Frontal cortex (tissue), 4 donors: ENCODE measurements around the gene TRAPPC13. TPM values are rescaled to one million over a fixed set of nuclear protein-coding genes. Genes with fewer than 3 reads are reported as not detected.
"Not testable (repeated sequence)": the region's sequence is repeated elsewhere in the genome, so short reads cannot be mapped to it uniquely, and the experiment has no call there.

Source experiments
- DNase-seq, 2 donors: peaks; one replicate each; pipeline ENCODE4 v3.0.0; 2012; ENCODE audit warnings: low spot score in 2 of 2
- FAIRE-seq: peaks from 2 replicates; lab custom pipeline; 2012; peaks lifted over from hg19 to GRCh38; lab: Jason Lieb, UNC
- total RNA-seq: library from RNA; depleted of rRNA; stranded (reverse); fragments of >200 nt; gene quantifications from one replicate; pipeline ENCODE4 v1.2.3, GENCODE V29; 2014
- donor health status: control.
- donor health status: control.
- donor health status: control.

TRAPPC13 gene, protein sequence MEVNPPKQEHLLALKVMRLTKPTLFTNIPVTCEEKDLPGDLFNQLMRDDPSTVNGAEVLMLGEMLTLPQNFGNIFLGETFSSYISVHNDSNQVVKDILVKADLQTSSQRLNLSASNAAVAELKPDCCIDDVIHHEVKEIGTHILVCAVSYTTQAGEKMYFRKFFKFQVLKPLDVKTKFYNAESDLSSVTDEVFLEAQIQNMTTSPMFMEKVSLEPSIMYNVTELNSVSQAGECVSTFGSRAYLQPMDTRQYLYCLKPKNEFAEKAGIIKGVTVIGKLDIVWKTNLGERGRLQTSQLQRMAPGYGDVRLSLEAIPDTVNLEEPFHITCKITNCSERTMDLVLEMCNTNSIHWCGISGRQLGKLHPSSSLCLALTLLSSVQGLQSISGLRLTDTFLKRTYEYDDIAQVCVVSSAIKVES
- 52.2 TPM for total RNA-seq

GRCh38 chr5:65624571-65625555 is at the start of gene TRAPPC13, which contains the start of gene SHLD3:
Gene TRAPPC13 (plus strand): TSS chr5:65625027. CDS start chr5:65625061, 34 bp downstream.
Gene SHLD3 (plus strand): TSS chr5:65625027. CDS start chr5:65629588, 4,561 bp downstream.
- peak; percentile 30 to 45 for DNase-seq

DNA sequence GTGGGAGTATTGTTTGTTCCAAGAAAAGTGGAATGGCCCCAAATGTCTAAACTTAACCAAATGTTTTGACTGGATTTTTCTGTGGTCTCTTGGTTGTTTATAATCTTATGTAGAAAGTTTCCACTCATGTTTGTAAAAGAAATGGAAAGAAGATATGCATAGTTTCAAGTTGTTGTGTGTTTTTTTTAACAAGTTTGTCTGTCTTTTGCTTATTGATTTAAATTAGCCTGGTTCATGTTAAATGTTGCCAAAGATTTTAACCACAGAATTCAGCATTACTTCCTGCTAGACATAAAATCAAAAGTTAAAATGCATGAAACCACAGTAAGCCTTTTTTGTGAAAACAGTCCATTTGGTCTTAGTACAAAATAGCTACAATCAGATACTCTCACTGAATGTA is 47.7 kb upstream of the TRAPPC13 start:
- FAIRE-seq: no peak
- no peak for DNase-seq

More at GRCh38 chr5:65624571-65625555, at the start of gene TRAPPC13, which contains the start of gene SHLD3:
- no peak for FAIRE-seq

DNA sequence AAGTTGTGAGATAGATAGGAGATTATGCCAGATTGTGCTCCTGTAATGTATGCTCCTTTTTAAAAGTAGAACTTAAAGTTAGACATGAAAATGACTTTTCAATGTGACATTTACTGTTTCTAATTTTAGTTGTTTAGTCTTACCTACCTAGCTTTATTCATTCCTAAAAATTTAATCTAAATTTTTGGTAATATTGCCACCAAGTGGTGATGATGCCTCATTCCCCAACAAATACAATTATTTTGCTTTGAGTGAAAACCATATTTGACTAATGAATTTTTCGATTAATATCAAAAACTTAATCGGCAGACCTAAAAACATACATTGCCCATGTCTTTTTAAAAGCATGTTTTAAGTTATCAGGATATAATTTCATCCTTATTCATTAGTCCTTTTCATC is 36.1 kb upstream of the TRAPPC13 start:
- peak; percentile 8 for FAIRE-seq
- DNase-seq: no peak

DNA sequence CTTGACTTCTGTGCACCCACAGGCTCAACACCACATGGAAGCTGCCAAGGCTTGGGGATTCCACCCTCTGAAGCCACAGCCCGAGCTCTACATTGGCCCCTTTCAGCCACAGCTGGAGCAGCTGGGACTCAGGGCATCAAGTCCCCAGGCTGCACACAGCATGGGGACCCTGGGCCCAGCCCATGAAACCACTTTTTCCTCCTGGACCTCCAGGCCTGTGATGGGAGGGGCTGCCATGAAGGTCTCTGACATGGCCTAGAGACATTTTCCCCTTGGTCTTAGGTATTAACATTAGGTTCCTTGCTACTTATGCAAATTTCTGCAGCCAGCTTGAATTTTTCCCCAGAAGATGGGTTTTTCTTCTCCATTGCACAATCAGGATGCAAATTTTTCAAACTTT is 23.1 kb upstream of the TRAPPC13 start:
- FAIRE-seq: not testable (repeated sequence)

DNA sequence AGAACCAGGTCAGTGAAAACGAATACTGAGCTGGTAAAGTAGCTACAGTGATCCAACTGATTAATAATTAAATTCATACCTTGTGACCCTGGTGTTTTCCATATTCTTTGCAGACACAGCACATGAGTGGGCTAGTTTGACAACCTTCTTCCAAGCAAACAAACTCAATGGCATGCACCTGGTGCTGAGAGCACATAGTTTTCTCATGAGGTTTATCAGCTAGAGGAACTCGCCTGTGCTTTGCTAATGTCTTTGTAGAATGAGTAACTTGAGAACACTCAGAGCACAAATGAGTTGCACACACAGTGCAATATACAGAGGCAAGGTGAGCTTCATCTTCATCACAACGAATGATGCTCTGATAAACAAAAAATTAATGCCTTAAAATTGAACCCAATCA is 13.3 kb upstream of the TRAPPC13 start:
- DNase-seq: no peak
- no peak for FAIRE-seq

More for the DNA sequence above, 23.1 kb upstream of the TRAPPC13 start:
- DNase-seq: not testable (repeated sequence)

DNA sequence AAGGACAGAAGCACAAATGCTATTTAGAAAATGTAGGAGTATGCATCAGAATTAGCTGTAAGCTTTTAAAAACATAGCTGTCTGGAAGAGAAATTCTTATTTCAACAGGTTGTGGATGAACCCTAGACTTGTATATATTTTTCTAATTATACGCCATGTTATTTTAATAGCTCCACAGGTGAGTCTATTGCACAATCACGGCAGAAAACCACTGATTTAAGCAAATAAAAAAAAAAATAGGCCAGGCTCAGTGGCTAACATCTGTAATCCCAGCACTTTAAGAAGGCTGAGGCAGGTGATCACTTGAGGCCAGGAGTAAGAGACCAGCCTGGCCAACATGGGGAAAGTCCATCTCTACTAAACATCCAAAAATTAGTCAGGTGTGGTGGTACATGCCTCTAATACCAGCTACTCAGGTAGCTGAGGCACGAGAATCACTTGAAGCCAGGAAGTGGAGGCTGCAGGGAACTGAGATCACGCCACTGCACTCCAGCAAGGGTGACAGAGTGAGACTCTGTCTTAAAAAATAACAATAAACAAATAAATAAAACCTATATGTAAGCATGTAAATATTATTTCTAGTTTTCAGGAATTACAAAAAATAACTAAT is 12.4 kb upstream of the TRAPPC13 start:
- FAIRE-seq (no peak), DNase-seq (no peak)

DNA sequence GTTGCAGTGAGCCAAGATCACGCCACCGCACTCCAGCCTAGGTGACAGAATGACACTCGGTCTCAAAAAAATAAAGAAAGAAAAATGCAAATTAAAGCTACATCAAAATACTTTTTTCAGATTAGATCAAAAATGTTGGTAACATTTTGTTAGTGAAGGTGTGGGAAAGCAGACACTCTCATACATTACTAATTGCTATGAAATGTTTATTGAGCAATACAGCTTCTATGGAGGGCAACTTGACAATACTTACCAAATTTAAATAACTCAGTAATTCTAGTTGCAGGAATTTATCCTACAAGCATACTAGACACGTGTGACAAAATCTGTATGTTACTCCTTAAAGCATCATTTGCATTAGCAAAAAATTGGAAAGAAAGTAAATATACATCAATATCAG is 4.8 kb upstream of the TRAPPC13 start:
- FAIRE-seq: no peak
- no peak for DNase-seq

- DNase-seq, FAIRE-seq: not testable (repeated sequence)
These were observed 2.9 kb upstream of the TRAPPC13 start for GRCh38 chr5:65621961-65622360.

DNA sequence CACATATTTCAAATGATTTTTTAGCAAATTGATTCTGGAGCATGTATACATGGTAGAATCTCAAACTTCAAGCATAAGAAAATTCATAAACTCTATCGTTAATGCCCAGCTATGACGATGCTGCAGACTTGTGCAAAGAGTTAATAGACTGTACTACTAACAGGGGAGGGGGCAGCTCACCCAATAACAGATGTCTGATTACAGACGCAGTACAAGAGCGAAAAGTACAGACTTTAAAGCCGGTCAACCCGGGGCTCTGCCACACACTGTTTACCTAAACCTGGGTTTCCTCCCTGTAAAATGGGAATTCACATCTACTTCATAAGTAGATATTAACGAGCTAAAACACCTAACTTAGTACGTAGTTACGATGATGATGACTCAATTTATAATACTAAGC is 1.3 kb upstream of the TRAPPC13 start:
- DNase-seq (no peak), FAIRE-seq (no peak)

DNA sequence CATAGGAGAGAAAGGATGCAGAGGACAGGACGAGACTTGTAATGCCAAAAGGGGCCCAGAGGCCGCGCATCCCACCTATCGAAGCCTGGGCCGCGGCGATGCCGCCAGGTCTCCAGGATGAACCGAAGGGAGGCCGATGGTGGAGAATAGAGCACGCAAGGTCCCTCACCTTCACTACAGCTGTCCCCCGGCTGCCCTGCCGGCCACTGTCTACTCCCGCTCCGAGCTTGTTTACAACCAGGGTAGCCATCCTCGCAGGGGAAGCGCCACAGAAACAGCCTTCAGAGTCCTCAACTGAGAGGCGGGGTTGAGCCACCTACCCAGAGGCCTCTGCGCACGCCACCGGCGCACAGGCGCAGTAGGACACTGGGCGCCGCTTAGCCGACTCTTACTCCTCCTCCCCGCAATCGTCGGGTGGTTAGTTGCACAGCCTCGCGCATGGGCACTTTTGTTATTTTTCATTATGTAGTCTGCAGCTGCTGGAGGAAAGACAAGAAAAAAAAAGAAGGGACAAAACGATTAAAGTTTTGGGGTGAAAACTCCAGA is 729 bp upstream of the TRAPPC13 start, which contains the start of gene TRIM23:
TSS of gene TRIM23 (minus strand) at position 309 of the 546 bp plus-strand sequence. CDS start at position 250, 59 bp downstream.
- peak; percentile 56 to 70 for DNase-seq
- FAIRE-seq: no peak

GRCh38 chr5:65625743-65626142 is 916 bp downstream of the TRAPPC13 start:
- no peak for FAIRE-seq
- no peak for DNase-seq

DNA sequence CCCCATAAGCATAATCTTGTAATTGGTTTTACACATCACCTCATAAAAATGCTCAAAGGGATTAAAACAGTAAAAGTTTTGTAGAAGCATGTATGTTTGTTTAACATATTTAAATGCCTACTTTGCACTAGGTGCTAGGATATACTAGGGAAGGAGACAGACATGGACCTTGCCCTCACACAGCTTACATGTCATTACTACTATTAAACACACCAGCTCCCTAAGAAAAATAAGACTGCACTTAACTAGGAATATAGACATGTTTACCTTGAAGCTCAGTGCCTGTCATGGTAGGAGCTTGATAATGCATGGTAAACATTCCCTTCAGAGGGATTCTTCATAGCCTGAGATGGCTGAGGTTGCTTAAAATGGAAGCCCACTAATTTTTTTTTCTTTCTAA is 6.2 kb downstream of the TRAPPC13 start:
- DNase-seq (no peak), FAIRE-seq (no peak)

DNA sequence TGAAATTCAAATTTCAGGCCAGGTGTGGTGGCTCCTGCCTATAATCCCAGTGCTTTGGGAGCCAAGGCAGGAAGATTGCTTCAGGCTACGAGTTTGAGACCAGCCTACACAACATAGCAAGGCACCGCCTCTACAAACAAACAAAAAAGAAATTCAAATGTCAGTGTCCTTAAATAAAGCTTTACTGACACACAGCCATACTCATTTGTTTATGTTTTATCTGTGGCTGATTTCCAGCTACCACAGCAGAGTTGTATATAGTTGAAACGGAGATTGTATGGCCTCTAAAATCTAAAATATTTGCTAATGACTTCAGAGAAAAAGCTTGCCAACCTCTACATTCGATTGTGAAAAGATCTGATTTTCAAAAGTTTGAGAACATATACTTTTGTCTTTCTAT is 15.4 kb downstream of the TRAPPC13 start:
- no peak for DNase-seq
- FAIRE-seq: no peak

- no peak for FAIRE-seq
- DNase-seq: no peak
These were observed 22.1 kb downstream of the TRAPPC13 start for GRCh38 chr5:65646938-65647337.

DNA sequence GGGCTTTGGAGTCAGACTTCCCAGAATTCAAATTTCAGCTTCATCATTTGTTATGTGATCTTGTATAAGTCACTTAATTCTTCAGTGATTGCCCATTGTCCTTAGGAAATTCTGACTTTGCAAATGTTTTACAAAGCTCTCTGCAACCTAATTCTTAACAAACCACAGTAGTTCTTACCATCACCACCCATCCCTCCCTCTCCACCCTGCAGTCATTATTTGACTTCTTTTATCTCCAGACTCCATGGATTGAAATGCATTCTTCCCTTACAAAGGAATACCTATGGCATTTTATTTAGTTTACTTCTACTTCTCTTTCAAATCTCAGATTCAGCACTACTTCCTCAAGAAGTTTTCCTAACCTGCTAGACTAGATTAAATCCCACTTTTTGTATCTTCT is 23.1 kb downstream of the TRAPPC13 start:
- no peak for DNase-seq
- no peak for FAIRE-seq

- no peak for FAIRE-seq
- no peak for DNase-seq
These were observed 26.3 kb downstream of the TRAPPC13 start for GRCh38 chr5:65651144-65651543.

DNA sequence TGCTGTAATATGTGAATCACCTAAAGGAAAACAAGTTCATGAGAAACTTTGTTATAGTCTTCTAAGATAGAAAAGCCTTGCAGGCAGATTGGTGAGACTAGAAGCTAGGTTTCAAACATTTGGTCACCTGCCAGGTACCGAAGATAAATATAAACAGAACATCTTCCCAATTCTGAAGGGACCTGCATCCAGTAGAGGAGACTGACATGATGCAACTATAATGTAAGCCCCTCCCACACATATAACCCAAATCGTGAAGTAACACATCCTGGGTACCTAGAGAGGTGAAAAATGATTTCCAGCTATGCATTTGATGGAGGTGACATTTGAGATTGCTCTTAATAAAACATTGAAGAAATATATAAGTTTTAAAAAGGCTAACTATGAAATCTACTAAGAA is 29.9 kb downstream of the TRAPPC13 start:
- FAIRE-seq (no peak), DNase-seq (no peak)

GRCh38 chr5:65663804-65664521 is 39.1 kb downstream of the TRAPPC13 start:
- DNase-seq (no peak), FAIRE-seq (no peak)

- DNase-seq: no peak
- FAIRE-seq: no peak
These were observed 43.9 kb downstream of the TRAPPC13 start for GRCh38 chr5:65668696-65669095.
